Measurements from ENCODE around the gene GABRB1. TPM values are rescaled to one million over a fixed set of nuclear protein-coding genes. Genes with fewer than 3 reads are reported as not detected.

GABRB1 gene
- total RNA-seq, 1 experiment from 2014 or later, result 1.3 TPM

- no peak for DNase-seq (ENCODE audit: low read depth)
- in situ Hi-C loops (cut with HindIII; ENCODE audit: low pct_unique_long_range_greater_than_20kb, low sequenced_read_pairs), result no loop called here
Measured at GRCh38 chr4:47038263-47038662, 6.9 kb downstream of the GABRB1 start.

- DNase-seq (ENCODE audit: low read depth), result no peak
- in situ Hi-C loops (cut with HindIII; ENCODE audit: low pct_unique_long_range_greater_than_20kb, low sequenced_read_pairs), result no loop called here
Measured at GRCh38 chr4:47040828-47041227, 9.5 kb downstream of the GABRB1 start.

- no peak for DNase-seq (ENCODE audit: low read depth)
- in situ Hi-C loops (cut with HindIII; ENCODE audit: low pct_unique_long_range_greater_than_20kb, low sequenced_read_pairs), result no loop called here
Measured at GRCh38 chr4:47043821-47044220, 12.5 kb downstream of the GABRB1 start.

- no peak for DNase-seq (ENCODE audit: low read depth)
- in situ Hi-C loops (cut with HindIII; ENCODE audit: low pct_unique_long_range_greater_than_20kb, low sequenced_read_pairs), result no loop called here
Measured at GRCh38 chr4:47045261-47045660, 13.9 kb downstream of the GABRB1 start.

- in situ Hi-C loops (cut with HindIII; ENCODE audit: low pct_unique_long_range_greater_than_20kb, low sequenced_read_pairs), result no loop called here
- DNase-seq (ENCODE audit: low read depth), result no peak
Measured at GRCh38 chr4:47049347-47049746, 18.0 kb downstream of the GABRB1 start.

GRCh38 chr4:47050761-47051725 is 19.7 kb downstream of the GABRB1 start:
- DNase-seq (ENCODE audit: low read depth), result no peak
- in situ Hi-C loops (cut with HindIII; ENCODE audit: low pct_unique_long_range_greater_than_20kb, low sequenced_read_pairs), result no loop called here

GRCh38 chr4:47053485-47053884 is 22.1 kb downstream of the GABRB1 start:
- in situ Hi-C loops (cut with HindIII; ENCODE audit: low pct_unique_long_range_greater_than_20kb, low sequenced_read_pairs), result no loop called here
- DNase-seq (ENCODE audit: low read depth), result no peak

- in situ Hi-C loops (cut with HindIII; ENCODE audit: low pct_unique_long_range_greater_than_20kb, low sequenced_read_pairs), result no loop called here
Measured at GRCh38 chr4:47054130-47054529, 22.8 kb downstream of the GABRB1 start.

GRCh38 chr4:47057991-47058390 is 26.6 kb downstream of the GABRB1 start:
- no peak for DNase-seq (ENCODE audit: low read depth)
- in situ Hi-C loops (cut with HindIII; ENCODE audit: low pct_unique_long_range_greater_than_20kb, low sequenced_read_pairs), result no loop called here

More at GRCh38 chr4:47054130-47054529, 22.8 kb downstream of the GABRB1 start:
- no peak for DNase-seq (ENCODE audit: low read depth)

- no peak for DNase-seq (ENCODE audit: low read depth)
- in situ Hi-C loops (cut with HindIII; ENCODE audit: low pct_unique_long_range_greater_than_20kb, low sequenced_read_pairs), result no loop called here
Measured at GRCh38 chr4:47060561-47060960, 29.2 kb downstream of the GABRB1 start.

GRCh38 chr4:47061435-47061834 is 30.1 kb downstream of the GABRB1 start:
- DNase-seq (ENCODE audit: low read depth), result no peak
- in situ Hi-C loops (cut with HindIII; ENCODE audit: low pct_unique_long_range_greater_than_20kb, low sequenced_read_pairs), result no loop called here

- DNase-seq (ENCODE audit: low read depth), result no peak
- in situ Hi-C loops (cut with HindIII; ENCODE audit: low pct_unique_long_range_greater_than_20kb, low sequenced_read_pairs), result no loop called here
Measured at GRCh38 chr4:47065051-47065481, 33.7 kb downstream of the GABRB1 start.

- in situ Hi-C loops (cut with HindIII; ENCODE audit: low pct_unique_long_range_greater_than_20kb, low sequenced_read_pairs), result no loop called here
Measured at GRCh38 chr4:47068986-47069385, 37.6 kb downstream of the GABRB1 start.

GRCh38 chr4:47071901-47072341 is 40.6 kb downstream of the GABRB1 start:
- peak; percentile 57 for DNase-seq (ENCODE audit: low read depth)
- in situ Hi-C loops (cut with HindIII; ENCODE audit: low pct_unique_long_range_greater_than_20kb, low sequenced_read_pairs), result no loop called here

More at GRCh38 chr4:47068986-47069385, 37.6 kb downstream of the GABRB1 start:
- no peak for DNase-seq (ENCODE audit: low read depth)

- in situ Hi-C loops (cut with HindIII; ENCODE audit: low pct_unique_long_range_greater_than_20kb, low sequenced_read_pairs), result no loop called here
- DNase-seq (ENCODE audit: low read depth), result no peak
Measured at GRCh38 chr4:47073647-47074046, 42.3 kb downstream of the GABRB1 start.

GRCh38 chr4:47074816-47075215 is 43.4 kb downstream of the GABRB1 start:
- in situ Hi-C loops (cut with HindIII; ENCODE audit: low pct_unique_long_range_greater_than_20kb, low sequenced_read_pairs), result no loop called here
- DNase-seq (ENCODE audit: low read depth), result peak; percentile 10

- peak; percentile 17 for DNase-seq (ENCODE audit: low read depth)
- in situ Hi-C loops (cut with HindIII; ENCODE audit: low pct_unique_long_range_greater_than_20kb, low sequenced_read_pairs), result no loop called here
Measured at GRCh38 chr4:47075262-47075661, 43.9 kb downstream of the GABRB1 start.

- in situ Hi-C loops (cut with HindIII; ENCODE audit: low pct_unique_long_range_greater_than_20kb, low sequenced_read_pairs), result no loop called here
- DNase-seq (ENCODE audit: low read depth), result no peak
Measured at GRCh38 chr4:47075919-47076318, 44.6 kb downstream of the GABRB1 start.

GRCh38 chr4:47084111-47084510 is 52.7 kb downstream of the GABRB1 start:
- DNase-seq (ENCODE audit: low read depth), result no peak
- in situ Hi-C loops (cut with HindIII; ENCODE audit: low pct_unique_long_range_greater_than_20kb, low sequenced_read_pairs), result no loop called here

- DNase-seq (ENCODE audit: low read depth), result no peak
- in situ Hi-C loops (cut with HindIII; ENCODE audit: low pct_unique_long_range_greater_than_20kb, low sequenced_read_pairs), result no loop called here
Measured at GRCh38 chr4:47084795-47085194, 53.4 kb downstream of the GABRB1 start.

Data from Caki2 (cell line).